Heart right ventricle (tissue), 16 donors: ENCODE results near the gene DDA1. TPM values are rescaled to one million over a fixed set of nuclear protein-coding genes. Genes with fewer than 3 reads are reported as not detected.
"Not testable (repeated sequence)": the region's sequence is repeated elsewhere in the genome, so short reads cannot be mapped to it uniquely, and the experiment has no call there.

ENCODE experiments used
- ATAC-seq, 8 donors: fragments of 200-7000 bp; cut with Tn5 transposase; one replicate each; pipeline ENCODE4 v1.9.1; 2020; ENCODE audit warnings: mild to moderate bottlenecking in 8 of 8, moderate library complexity in 8 of 8, moderate number of reproducible peaks in 1 of 8
- DNase-seq, 2 donors: peaks; one replicate each; pipeline ENCODE4 v3.0.0-alpha.2; 2020
- H3K27ac ChIP-seq, 10 donors: fragments of 200-600 bp; sonication (generic) in 2 of 10; one replicate each; pipeline versions ENCODE4 v1.5.0 to v1.8.0; 2020 to 2022; ENCODE audit warnings: mild to moderate bottlenecking in 3 of 10
- H3K27me3 ChIP-seq, 7 donors: fragments of 200-600 bp; one replicate each; pipeline ENCODE4 v1.8.0; 2021 to 2022; ENCODE audit warnings: mild to moderate bottlenecking in 2 of 7
- H3K36me3 ChIP-seq, 9 donors: fragments of 200-600 bp; sonication (generic) in 1 of 9; one replicate each; pipeline versions ENCODE4 v1.5.0 to v1.8.0; 2020 to 2022; ENCODE audit warnings: mild to moderate bottlenecking in 2 of 9
- H3K4me1 ChIP-seq, 9 donors: fragments of 200-600 bp; sonication (generic) in 1 of 9; one replicate each; pipeline versions ENCODE4 v1.5.0 to v1.8.0; 2020 to 2022; ENCODE audit warnings: mild to moderate bottlenecking in 4 of 9
- H3K4me3 ChIP-seq, 10 donors: fragments of 200-600 bp; sonication (generic) in 2 of 10; one replicate each; pipeline versions ENCODE4 v1.5.0 to v1.8.0; 2020 to 2022; ENCODE audit warnings: mild to moderate bottlenecking in 7 of 10, moderate library complexity in 2 of 10
- H3K9me3 ChIP-seq, 11 donors: fragments of 200-600 bp in 10 of 11; sonication (generic) in 2 of 11; one replicate each; pipeline versions ENCODE4 v1.5.0 to v1.8.0; 2013 to 2022; ENCODE audit warnings: mild to moderate bottlenecking in 2 of 11, control low read depth in 1 of 11, moderate library complexity in 1 of 11
- CTCF ChIP-seq, 9 donors: fragments of 200-600 bp; sonication (generic) in 2 of 9; IDR thresholded peaks; one replicate each; pipeline versions ENCODE4 v1.5.0 to v1.8.0; 2021 to 2022; ENCODE audit warnings: antibody characterized with exemption in 9 of 9, mild to moderate bottlenecking in 5 of 9, moderate library complexity in 1 of 9
- WGBS, 2 donors: extraction: QIAGEN DNeasy Blood & Tissue Kit; methylation state at CpG; one replicate each; pipeline ENCODE4 v1.1.7; 2013; ENCODE audit warnings: inconsistent platforms in 1 of 2; 5-methylcytosine and 5-hydroxymethylcytosine counted together
- intact Hi-C, 10 donors: fragments of 100-400 bp; cut with DNase I; formaldehyde crosslinking; loops; one replicate each; pipeline versions ENCODE4 v1.11.1 to v1.14.2; 2022
- polyA plus RNA-seq, 2 donors: library from polyadenylated mRNA; stranded (reverse); fragments of 200-250 nt; gene quantifications; one replicate each; pipeline ENCODE4 v1.2.3, GENCODE V29; 2013
- total RNA-seq, 10 donors: library from RNA; stranded (reverse); fragmentation: NEBNext Ultra II Directional in 3 of 10; extraction: Animal tissue kit (Norgen Biotek cat#: 25700) in 3 of 10; gene quantifications; one replicate each; pipeline versions ENCODE4 v1.2.1 to v1.2.4, GENCODE V29; 2021 to 2023
- donor health status: Arrhythmogenic right ventricular cardiomyopathy.
- donor health status: ischemic (EF 13 %, LVEDD 7.1; RV severe dilation, severe dysfunction).
- donor health status: healthy with polysubstance abuse.
- donor health status: DM: no; HTN: yes; CAD: no.
- donor health status: DM: no; HTN: no; CAD: no.
- donor health status: ischemic (EF 25% LVEDD 6.9; RV normal size, moderate dysfunction).
- donor health status: ischemic (EF 25% LVEDD 5.7; RV mildly dilated, moderate dysfunction).
- donor health status: healthy.
- donor health status: DM: yes; HTN: yes; CAD: no.
- donor health status: Ischemic cardiomyopathy.
- donor health status: ischemic (EF 35%, LVEDD 5.7; RV mildly dilated, moderate dysfunction).
- donor health status: nonischemic (EF 11% LVEDD 7.7; RV severe dilation, severe dysfunction).
- donor health status: DM: yes; HTN: yes; CAD: no.
- donor health status: PGD.
- donor health status: ischemic (EF 29% LVEDD 5.4; RV normal size, mild dysfunction).
- donor health status: nonischemic (EF 23%, LVEDD 6.1; RV moderate dilation, normal function).

The DDA1 gene
- total and polyA plus RNA-seq, 12 donors: 20.4 to 85.7 (median 34.7) TPM

DNA sequence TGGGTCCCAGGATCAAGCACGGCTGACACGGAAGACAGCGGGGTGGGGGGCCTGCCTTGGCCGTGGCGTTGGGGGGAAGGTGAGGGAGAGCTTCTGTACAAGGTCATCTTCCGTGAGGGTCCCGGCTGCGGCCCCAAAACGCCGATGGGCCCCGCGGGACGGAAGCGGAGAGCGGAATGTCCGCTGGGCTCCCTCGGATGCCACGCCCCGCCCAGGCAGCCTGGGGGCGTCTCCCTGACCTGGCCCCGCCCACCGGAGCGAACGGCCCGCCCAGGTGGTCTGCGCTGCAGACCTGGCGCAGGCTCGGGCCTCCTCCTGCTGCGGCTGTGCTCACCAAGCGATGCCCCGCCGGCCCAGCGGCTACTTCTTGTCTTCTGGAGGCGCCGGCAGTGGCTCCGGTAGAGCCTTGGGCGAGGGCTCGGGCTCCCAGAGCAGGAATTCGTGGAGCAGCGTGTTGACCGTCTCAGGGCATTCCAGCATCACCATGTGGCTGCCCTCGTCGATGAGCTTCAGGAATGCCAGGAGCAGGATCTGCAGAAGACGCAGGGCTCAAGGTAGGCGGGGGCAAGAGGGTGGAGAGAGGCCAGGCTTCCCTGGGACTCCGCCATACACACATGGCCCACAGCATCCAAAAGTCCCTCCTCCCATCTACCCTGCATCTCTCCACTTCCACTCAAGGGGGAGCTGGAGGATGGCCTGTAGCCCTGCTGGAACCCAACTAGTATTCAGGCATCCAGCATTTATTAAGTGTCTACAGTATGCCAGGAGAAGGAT lies 16.9 kb upstream of the DDA1 start:
- Histone ChIP-seq H3K9me3 (no peaks in the 10 kb centered on the region), H3K36me3 (peaks cover 0 to 15% (median 0%) of the 10 kb centered on the region in 9 donors), H3K4me1 (peaks cover 0 to 18% (median 0%) of the 10 kb centered on the region in 9 donors), H3K27ac (peak overlapping the region in 8 of 10 donors; percentile 10 to 58 (median 43)), H3K4me3 (peak overlapping the region; percentile 16 to 70 (median 60)), H3K27me3 (peaks cover 0 to 4% (median 0%) of the 10 kb centered on the region in 7 donors)
- ATAC-seq: peak; percentile 83 to 94 (median 90)
- intact Hi-C loops: loop anchor here in 8 of 10 donors (2.0 to 10.0 kb wide), 4 partner anchors 92 to 100 kb away; partner anchors contain the start of gene CCDC194 (in 2 of the 8)
- 9 to 15% methylated on average over 46 of the region's 46 CpGs for WGBS, 2 donors
- TF ChIP-seq CTCF (IDR thresholded peaks at IDR 0.05): peak; percentile 32 to 76 (median 67)
- peak; percentile 72 to 73 for DNase-seq

DNA sequence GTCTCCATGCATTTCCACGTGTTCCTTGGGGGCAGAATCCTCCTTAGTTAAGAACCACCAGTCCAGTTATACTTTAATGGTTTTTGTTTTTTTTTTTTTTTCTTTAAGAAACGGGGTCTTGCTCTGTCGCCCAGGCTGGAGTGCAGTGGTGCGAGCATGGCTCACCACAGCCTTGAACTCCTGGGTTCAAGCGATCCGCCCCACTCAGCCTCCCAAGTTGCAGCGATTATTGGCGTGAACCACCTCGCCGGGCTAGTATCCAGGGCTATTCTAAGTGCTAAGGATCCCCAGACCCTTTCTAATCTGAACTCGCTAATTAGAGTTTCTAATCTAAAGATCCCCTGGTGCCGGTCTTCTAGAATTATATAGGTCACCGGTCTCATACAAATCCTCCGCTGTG lies 15.8 kb upstream of the DDA1 start:
- DNase-seq (no peak), ATAC-seq (no peak)
- TF ChIP-seq CTCF (IDR thresholded peaks at IDR 0.05): no peak
- 82 to 90% methylated on average over 14 of the region's 14 CpGs for WGBS, 2 donors
- H3K4me1 ChIP-seq: peaks cover 0 to 18% (median 0%) of the 10 kb centered on the region in 9 donors
- no peak overlapping the region for H3K4me3 ChIP-seq
- H3K36me3 ChIP-seq: peaks cover 0 to 22% (median 5%) of the 10 kb centered on the region in 9 donors
- H3K27ac ChIP-seq: no peak overlapping the region
- H3K27me3 ChIP-seq: peaks cover 0 to under 1% (median 0%) of the 10 kb centered on the region in 7 donors
- H3K9me3 ChIP-seq: peaks cover 0 to 10% (median 0%) of the 10 kb centered on the region in 11 donors
- intact Hi-C loops: loop anchor here in 8 of 10 donors (2.0 to 10.0 kb wide), 4 partner anchors 91 to 99 kb away; partner anchors contain the start of gene CCDC194 (in 2 of the 8)

GRCh38 chr19:17294051-17294891 lies 15.1 kb upstream of the DDA1 start:
- ATAC-seq: peak in 2 of 8 donors; percentile 12 to 24
- WGBS, 2 donors: 78 to 82% methylated on average over 46 to 48 of the region's 48 CpGs

DNA sequence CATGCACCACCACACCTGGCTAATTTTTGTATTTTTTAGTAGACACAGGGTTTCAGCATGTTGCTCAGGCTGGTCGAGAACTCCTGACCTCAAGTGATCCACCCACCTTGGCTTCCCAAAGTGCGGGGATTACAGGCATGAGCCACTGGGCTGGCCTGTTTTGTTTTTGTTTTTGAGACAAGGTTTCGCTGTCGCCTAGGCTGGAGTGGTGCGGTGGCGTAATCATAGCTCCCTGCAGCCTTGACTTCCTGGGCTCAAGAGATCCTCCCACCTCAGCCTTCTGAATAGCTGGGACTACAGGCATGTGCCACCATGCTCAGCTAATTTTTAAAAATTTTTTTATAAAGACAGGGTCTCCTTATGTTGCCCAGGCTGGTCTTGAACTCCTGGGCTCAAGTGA lies 13.8 kb upstream of the DDA1 start:
- Histone ChIP-seq H3K4me1 (peaks cover 0 to 15% (median 0%) of the 10 kb centered on the region in 9 donors), H3K36me3 (peaks cover 0 to 27% (median 5%) of the 10 kb centered on the region in 9 donors)
- WGBS, 2 donors: 95% methylated on average over 6 of the region's 6 CpGs
- not testable (repeated sequence) for H3K4me3 ChIP-seq, H3K9me3 ChIP-seq, ATAC-seq, H3K27me3 ChIP-seq, DNase-seq, H3K27ac ChIP-seq
- intact Hi-C loops: loop anchor here in 2 of 10 donors (10.0 kb wide), 1 partner anchor 89 kb away; no protein-coding TSS in a partner anchor

More at GRCh38 chr19:17294051-17294891, 15.1 kb upstream of the DDA1 start:
- intact Hi-C loops: loop anchor here in 7 of 10 donors (5.0 to 10.0 kb wide), 3 partner anchors 91 to 98 kb away; partner anchors contain the start of gene CCDC194 (in 2 of the 7)
- Histone ChIP-seq H3K4me1 (peaks cover 0 to 18% (median 0%) of the 10 kb centered on the region in 9 donors), H3K27ac (no peak overlapping the region), H3K36me3 (peaks cover 0 to 27% (median 5%) of the 10 kb centered on the region in 9 donors), H3K27me3 (no peaks in the 10 kb centered on the region), H3K4me3 (no peak overlapping the region), H3K9me3 (peaks cover 0 to 10% (median 0%) of the 10 kb centered on the region in 11 donors)
- DNase-seq: peak in 1 of 2 donors; percentile 46
- TF ChIP-seq CTCF (IDR thresholded peaks at IDR 0.05): no peak
